HepG2 (cell line): ENCODE results near the gene PRR23E.

Experiments used
- DNMT1 ChIP-seq: sonication (generic); formaldehyde crosslinking; IDR thresholded peaks from 2 replicates; pipeline ENCODE4 v1.5.1; 2020; ENCODE audit warnings: mild to moderate bottlenecking, missing genetic modification reagents
- NFYB ChIP-seq: sonication (generic); formaldehyde crosslinking; IDR thresholded peaks from 2 replicates; pipeline ENCODE4 v1.4.0; 2020; ENCODE audit warnings: missing genetic modification reagents
- NONO ChIP-seq, 2 experiments: fragments of 450-650 bp in 1 of 2; sonication (generic) in 1 of 2; formaldehyde crosslinking in 1 of 2; IDR thresholded peaks in 1 of 2; conservative IDR thresholded peaks in 1 of 2; 2 replicates each; pipeline versions ENCODE4 v1.6.1 to v1.8.0; 2017 to 2022; ENCODE audit warnings: mild to moderate bottlenecking in 1 of 2, missing genetic modification reagents in 1 of 2, moderate library complexity in 1 of 2
- XRCC5 ChIP-seq: fragments of 200-400 bp; formaldehyde crosslinking; optimal IDR thresholded peaks from 2 replicates; pipeline ENCODE3; 2017; ENCODE audit warnings: mild to moderate bottlenecking, low read length
- ZBTB7A ChIP-seq: sonication (generic); formaldehyde crosslinking; IDR thresholded peaks from 2 replicates; pipeline ENCODE4 v1.8.0; 2022; ENCODE audit warnings: mild to moderate bottlenecking, missing genetic modification reagents
- ZNF577 ChIP-seq: sonication (generic); formaldehyde crosslinking; IDR thresholded peaks from 2 replicates; pipeline ENCODE4 v1.4.0; 2020; ENCODE audit warnings: mild to moderate bottlenecking, low read depth, missing genetic modification reagents, borderline replicate concordance
- TF ChIP-seq, protein P1 (sequence below): sonication (generic); formaldehyde crosslinking; IDR thresholded peaks from 2 replicates; pipeline ENCODE4 v1.5.0; 2020; ENCODE audit warnings: mild to moderate bottlenecking, missing genetic modification reagents, moderate library complexity
- TF ChIP-seq, protein P2 (sequence below): sonication (generic); formaldehyde crosslinking; IDR thresholded peaks from 2 replicates; pipeline ENCODE4 v1.4.0; 2020; ENCODE audit warnings: missing genetic modification reagents, borderline replicate concordance
- TF ChIP-seq, protein P3 (sequence below): sonication (generic); formaldehyde crosslinking; IDR thresholded peaks from 2 replicates; pipeline ENCODE4; 2020; ENCODE audit warnings: missing genetic modification reagents, mild to moderate bottlenecking, borderline replicate concordance

DNA sequence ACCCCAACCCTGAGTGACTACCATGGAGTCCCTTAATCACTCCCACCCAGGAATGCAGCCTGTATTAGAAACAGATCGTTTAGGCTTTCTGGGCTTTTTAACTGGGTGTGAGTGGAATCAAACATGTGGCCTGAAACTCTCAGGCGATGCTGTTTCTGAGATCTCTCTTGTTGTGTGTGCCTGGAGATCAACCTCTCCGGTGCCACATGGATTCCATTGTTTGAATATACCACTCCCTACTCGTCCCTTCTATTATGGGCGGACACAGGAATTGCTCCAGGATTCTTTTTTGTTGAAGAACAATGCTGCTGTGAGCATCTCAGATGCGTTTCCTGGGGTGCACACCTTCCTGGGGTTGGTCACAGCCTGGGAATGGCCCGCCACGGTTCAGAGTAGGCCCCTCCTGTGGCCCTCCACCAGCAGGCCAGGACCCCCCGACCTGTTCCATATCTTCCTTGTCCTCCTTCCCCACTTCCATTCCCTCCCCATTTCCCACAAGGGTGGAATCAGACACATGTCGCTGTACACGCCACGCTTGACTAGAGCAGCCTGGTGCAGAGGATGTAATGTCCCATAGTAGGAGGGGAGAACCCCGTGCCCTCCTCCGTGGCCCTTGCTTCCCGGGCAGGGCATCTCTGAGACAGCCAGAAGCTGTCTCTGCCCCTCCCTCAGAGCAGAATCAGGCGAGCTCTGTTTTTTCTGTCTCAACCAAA is 36.4 kb upstream of the PRR23E start:
- TF ChIP-seq, protein P1, sequence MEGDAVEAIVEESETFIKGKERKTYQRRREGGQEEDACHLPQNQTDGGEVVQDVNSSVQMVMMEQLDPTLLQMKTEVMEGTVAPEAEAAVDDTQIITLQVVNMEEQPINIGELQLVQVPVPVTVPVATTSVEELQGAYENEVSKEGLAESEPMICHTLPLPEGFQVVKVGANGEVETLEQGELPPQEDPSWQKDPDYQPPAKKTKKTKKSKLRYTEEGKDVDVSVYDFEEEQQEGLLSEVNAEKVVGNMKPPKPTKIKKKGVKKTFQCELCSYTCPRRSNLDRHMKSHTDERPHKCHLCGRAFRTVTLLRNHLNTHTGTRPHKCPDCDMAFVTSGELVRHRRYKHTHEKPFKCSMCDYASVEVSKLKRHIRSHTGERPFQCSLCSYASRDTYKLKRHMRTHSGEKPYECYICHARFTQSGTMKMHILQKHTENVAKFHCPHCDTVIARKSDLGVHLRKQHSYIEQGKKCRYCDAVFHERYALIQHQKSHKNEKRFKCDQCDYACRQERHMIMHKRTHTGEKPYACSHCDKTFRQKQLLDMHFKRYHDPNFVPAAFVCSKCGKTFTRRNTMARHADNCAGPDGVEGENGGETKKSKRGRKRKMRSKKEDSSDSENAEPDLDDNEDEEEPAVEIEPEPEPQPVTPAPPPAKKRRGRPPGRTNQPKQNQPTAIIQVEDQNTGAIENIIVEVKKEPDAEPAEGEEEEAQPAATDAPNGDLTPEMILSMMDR, result no peak
- TF ChIP-seq ZBTB7A (CRISPR knock-in tag), result no peak
- no peak for TF ChIP-seq ZNF577 (CRISPR knock-in tag)
- TF ChIP-seq NONO (IDR thresholded peaks at IDR 0.05), result no peak
- TF ChIP-seq NONO (CRISPR knock-in tag; conservative IDR thresholded peaks at IDR 0.05), result no peak
- TF ChIP-seq, protein P2, sequence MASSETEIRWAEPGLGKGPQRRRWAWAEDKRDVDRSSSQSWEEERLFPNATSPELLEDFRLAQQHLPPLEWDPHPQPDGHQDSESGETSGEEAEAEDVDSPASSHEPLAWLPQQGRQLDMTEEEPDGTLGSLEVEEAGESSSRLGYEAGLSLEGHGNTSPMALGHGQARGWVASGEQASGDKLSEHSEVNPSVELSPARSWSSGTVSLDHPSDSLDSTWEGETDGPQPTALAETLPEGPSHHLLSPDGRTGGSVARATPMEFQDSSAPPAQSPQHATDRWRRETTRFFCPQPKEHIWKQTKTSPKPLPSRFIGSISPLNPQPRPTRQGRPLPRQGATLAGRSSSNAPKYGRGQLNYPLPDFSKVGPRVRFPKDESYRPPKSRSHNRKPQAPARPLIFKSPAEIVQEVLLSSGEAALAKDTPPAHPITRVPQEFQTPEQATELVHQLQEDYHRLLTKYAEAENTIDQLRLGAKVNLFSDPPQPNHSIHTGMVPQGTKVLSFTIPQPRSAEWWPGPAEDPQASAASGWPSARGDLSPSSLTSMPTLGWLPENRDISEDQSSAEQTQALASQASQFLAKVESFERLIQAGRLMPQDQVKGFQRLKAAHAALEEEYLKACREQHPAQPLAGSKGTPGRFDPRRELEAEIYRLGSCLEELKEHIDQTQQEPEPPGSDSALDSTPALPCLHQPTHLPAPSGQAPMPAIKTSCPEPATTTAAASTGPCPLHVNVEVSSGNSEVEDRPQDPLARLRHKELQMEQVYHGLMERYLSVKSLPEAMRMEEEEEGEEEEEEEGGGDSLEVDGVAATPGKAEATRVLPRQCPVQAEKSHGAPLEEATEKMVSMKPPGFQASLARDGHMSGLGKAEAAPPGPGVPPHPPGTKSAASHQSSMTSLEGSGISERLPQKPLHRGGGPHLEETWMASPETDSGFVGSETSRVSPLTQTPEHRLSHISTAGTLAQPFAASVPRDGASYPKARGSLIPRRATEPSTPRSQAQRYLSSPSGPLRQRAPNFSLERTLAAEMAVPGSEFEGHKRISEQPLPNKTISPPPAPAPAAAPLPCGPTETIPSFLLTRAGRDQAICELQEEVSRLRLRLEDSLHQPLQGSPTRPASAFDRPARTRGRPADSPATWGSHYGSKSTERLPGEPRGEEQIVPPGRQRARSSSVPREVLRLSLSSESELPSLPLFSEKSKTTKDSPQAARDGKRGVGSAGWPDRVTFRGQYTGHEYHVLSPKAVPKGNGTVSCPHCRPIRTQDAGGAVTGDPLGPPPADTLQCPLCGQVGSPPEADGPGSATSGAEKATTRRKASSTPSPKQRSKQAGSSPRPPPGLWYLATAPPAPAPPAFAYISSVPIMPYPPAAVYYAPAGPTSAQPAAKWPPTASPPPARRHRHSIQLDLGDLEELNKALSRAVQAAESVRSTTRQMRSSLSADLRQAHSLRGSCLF (CRISPR knock-in tag), result no peak
- TF ChIP-seq DNMT1 (CRISPR knock-in tag), result no peak
- TF ChIP-seq NFYB, result no peak
- no peak for TF ChIP-seq XRCC5
- TF ChIP-seq, protein P3, sequence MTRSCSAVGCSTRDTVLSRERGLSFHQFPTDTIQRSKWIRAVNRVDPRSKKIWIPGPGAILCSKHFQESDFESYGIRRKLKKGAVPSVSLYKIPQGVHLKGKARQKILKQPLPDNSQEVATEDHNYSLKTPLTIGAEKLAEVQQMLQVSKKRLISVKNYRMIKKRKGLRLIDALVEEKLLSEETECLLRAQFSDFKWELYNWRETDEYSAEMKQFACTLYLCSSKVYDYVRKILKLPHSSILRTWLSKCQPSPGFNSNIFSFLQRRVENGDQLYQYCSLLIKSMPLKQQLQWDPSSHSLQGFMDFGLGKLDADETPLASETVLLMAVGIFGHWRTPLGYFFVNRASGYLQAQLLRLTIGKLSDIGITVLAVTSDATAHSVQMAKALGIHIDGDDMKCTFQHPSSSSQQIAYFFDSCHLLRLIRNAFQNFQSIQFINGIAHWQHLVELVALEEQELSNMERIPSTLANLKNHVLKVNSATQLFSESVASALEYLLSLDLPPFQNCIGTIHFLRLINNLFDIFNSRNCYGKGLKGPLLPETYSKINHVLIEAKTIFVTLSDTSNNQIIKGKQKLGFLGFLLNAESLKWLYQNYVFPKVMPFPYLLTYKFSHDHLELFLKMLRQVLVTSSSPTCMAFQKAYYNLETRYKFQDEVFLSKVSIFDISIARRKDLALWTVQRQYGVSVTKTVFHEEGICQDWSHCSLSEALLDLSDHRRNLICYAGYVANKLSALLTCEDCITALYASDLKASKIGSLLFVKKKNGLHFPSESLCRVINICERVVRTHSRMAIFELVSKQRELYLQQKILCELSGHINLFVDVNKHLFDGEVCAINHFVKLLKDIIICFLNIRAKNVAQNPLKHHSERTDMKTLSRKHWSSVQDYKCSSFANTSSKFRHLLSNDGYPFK (CRISPR knock-in tag), result no peak
